T follicular helper cell (primary cell): ENCODE measurements around the gene ATP13A2.
"Not testable (repeated sequence)": the region's sequence is repeated elsewhere in the genome, so short reads cannot be mapped to it uniquely, and the experiment has no call there.

Experiments used
- DNase-seq: peaks from one replicate; pipeline ENCODE4 v3.0.0-alpha.2; 2020; ENCODE audit warnings: low read depth

Gene ATP13A2

GRCh38 chr1:16979475-16980327 is 32.0 kb downstream of the ATP13A2 start:
- no peak for DNase-seq

GRCh38 chr1:16978567-16979474 is 32.9 kb downstream of the ATP13A2 start:
- DNase-seq = no peak

DNA sequence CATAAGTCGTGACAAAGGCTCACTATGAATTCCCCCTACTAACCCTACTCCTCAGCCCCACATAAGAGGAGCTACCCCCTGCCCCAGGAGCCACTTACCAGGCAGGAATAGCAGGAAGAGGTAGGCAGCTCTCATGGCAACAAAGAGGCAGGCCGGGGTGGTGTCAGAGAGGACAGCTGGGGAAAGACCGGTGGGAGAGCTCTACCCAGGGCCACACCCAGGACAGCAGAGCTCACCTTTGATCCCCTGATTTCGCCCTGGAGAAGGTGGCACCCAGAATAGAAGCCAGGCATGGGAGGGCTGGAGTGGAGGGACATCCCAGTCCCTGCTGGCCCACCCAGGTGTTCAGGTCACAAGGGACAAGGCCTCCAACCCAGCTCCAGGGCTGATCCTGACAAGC is 33.6 kb downstream of the ATP13A2 start:
- DNase-seq = no peak

DNA sequence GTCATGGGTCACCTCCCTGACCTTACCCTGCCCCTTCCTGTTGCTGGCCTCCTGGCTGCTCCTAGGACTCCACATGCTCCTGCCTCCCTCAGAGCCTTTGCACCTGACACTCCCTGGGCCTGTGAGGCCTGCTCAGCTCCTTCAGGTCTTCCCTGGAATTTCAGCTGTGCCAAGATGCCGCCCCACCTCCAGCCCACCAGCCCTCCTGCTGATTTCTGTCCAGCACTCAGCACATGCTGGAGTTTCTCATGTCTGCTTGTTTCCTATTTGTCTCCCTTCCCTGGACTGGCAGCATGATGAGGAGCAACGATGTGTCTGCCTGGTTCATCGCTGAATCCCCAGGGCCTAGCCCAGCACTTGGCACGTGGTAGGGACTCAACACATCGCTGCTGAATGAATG is 34.4 kb downstream of the ATP13A2 start:
- DNase-seq = no peak

DNA sequence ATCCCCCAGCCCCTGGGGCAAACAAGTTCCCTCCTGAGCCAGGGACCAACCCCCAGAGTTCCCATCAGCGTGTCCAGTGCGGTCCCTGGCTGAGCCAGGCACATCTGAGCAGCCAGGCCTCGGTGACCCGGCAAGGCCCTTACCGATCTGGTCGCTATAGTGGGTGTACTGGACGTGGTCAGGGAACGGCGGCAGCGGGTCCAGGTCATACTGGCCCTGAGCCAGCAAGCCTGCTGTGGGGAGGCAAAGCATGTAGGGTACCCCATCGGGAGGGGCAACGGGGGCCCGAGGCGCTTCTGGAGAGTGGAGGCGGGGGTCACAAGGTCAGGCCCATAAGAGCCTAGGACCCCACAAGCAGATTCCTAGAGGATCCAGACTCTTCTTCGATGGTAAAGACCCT is 34.8 kb downstream of the ATP13A2 start:
- DNase-seq = no peak

GRCh38 chr1:16975838-16976237 is 35.9 kb downstream of the ATP13A2 start:
- no peak for DNase-seq

DNA sequence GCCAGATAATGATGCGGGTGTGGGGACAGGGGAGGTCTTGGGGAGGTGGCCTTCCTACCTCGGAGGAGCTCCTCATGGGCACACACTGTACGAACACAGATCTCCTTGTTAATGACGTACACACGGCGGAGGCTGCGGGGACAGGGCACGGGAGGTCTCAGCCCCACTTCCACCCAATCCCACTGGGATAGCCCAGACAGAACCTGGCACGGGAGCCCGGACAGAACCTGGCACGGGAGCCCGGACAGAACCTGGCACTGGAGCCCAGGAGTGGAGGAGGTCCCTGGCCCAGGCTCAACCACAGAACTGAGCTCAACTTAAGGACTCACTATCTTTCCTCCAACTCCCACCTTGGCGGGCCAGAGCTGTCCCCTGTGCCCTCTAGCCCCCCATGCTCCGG is 36.5 kb downstream of the ATP13A2 start:
- DNase-seq = no peak

- DNase-seq = no peak
These were observed 38.5 kb downstream of the ATP13A2 start for GRCh38 chr1:16973215-16973614.

- no peak for DNase-seq
These were observed 39.4 kb downstream of the ATP13A2 start for GRCh38 chr1:16972189-16972895.

DNA sequence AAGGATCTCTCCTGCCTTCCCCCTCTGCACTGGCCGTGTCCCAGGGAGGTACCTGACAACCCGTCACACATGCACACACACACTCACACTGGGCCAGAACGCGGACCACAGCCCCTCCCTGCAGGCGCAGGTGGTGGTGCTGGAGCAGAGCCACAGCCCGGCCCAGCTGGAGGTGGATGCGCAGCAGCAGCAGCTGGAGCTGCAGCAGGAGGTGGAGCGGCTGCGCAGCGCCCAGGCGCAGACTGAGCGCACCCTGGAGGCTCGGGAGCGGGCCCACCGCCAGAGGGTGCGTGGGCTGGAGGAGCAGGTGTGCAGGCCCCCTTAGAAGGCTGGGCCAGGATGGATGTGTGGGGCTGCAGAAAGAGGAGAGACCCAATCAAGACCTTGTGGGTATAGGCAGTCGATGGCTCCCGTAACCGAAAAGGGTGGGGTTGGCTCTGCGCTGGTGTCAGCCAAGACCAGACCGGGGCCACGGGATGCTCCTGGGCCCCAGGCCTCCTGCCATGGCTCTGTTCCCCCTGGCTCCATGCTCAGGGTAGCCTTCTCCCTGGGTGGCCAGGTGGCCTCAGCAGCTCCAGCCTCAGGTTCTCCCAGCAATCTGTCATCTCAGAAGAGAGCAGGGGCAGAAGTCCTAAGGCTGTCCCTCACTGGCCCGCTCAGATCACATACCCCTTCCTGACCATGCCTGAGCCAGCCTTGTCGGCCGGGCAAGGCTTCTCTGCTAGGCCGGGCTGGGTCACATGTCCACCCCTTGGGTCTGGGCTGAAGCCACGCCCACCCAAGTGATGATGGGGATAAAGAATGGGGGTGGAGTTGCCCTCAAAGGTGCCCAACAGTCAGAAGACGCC is 40.2 kb downstream of the ATP13A2 start:
- DNase-seq = no peak

- no peak for DNase-seq
These were observed 41.4 kb downstream of the ATP13A2 start for GRCh38 chr1:16970132-16970910.

DNA sequence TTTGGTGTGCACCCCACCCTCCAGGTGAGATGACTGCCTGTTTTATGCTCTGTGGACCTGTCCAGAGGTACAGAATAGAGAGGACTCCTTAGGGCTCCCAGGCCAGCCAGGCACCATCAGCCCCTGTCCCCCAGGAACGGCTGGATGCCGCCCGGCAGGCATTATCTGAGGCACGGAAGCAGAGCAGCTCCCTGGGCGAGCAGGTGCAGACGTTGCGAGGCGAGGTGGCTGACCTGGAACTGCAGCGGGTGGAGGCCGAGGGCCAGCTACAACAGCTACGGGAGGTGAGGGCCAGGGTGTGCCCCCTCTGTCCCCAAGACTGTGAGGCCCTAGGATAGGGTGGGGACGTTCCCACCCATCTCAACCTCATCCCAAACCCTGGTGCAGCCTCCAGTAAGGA is 42.1 kb downstream of the ATP13A2 start:
- no peak for DNase-seq

- no peak for DNase-seq
These were observed 42.6 kb downstream of the ATP13A2 start for GRCh38 chr1:16969057-16969611.

DNA sequence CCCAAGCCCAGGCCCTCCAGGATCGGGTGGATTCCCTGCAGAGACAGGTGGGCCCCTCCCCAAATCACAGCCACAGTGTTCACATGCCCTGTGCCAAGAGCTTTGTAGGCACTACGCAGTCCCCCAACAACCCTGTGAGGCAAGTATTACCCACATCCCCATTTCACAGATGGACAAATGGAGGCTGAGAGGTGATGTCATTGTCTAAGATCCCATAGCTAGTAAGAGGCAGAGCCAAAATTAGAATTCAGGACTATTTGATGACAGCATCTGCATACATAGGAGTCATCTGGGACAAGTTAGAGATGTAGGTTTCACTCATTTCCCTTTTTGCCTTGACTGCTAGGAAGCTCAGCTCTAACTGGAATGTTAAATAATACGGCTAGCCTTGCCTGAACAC is 43.4 kb downstream of the ATP13A2 start:
- DNase-seq = no peak

DNA sequence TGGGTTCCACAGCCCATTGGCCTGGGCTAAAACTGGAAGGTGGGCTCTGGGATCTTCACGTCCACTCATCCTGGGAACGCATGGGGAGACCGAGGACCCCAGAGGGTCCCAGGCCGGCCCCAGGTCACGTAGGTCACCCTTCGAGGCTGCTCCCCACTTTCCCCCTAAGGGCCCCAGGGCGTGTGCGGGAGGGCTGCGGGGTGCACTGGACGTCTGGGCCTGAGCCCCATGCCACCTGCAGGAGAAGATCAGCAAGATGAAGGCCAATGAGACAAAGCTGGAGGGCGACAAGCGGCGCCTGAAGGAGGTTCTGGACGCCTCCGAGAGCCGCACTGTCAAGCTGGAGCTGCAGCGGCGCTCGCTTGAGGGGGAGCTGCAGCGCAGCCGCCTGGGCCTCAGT is 43.8 kb downstream of the ATP13A2 start:
- no peak for DNase-seq

DNA sequence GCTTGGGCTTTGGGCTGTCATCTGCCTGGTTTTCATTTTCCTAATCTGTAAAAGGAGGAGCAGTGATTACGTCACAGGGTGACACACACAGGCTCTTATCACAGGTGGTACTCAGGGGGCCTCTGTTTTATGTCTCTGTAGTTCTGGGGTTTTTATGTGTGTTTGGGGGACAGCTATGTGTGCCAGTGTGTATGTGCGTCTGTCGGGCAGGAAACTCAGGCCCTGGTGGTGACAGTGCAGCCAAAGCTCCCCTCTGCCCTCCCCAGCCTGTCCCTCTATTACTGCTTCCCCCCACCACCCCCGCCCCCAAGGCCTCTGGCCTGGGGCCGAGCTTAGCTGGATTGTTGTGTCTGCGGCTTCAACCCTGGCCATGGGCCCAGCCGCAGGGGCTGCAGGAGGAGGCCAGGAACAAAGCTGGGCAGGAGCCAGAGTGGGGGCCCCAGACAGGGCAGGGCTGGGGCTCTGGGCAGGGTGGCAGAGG is 44.6 kb downstream of the ATP13A2 start:
- DNase-seq = no peak

- DNase-seq = no peak
These were observed 45.4 kb downstream of the ATP13A2 start for GRCh38 chr1:16966282-16966681.

GRCh38 chr1:16965486-16966067 is 46.2 kb downstream of the ATP13A2 start:
- DNase-seq = no peak

DNA sequence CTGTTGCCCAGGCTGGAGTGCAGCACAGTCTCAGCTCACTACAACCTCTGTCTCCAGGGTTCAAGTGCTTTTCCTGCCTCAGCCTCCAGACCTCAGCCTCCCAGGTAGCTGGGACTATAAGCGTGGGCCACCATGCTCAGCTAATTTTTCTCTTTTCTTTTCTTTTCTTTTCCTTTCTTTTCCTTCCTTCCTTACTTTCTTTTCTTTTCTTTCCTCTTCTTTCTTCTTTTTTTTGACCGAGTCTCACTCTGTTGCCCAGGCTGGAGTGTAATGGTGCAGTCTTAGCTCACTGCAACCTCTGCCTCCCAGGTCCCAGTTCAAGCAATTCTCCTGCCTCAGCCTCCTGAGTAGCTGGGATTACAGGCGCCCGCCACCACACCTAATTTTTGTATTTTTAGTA is 47.6 kb downstream of the ATP13A2 start:
- not testable (repeated sequence) for DNase-seq
